Panc1 (cell line): ENCODE measurements around the gene PIP5K1A.

Experiments
- POLR2AphosphoS5 ChIP-seq: IDR thresholded peaks from 2 replicates; pipeline ENCODE4 v1.6.1; 2012; ENCODE audit warnings: mild to moderate bottlenecking, low read depth, low read length, moderate library complexity
- TF ChIP-seq, protein P1 (sequence below): fragments of 450-650 bp; IDR thresholded peaks from 2 replicates; pipeline ENCODE4 v1.5.1; 2017; ENCODE audit warnings: mild to moderate bottlenecking

DNA sequence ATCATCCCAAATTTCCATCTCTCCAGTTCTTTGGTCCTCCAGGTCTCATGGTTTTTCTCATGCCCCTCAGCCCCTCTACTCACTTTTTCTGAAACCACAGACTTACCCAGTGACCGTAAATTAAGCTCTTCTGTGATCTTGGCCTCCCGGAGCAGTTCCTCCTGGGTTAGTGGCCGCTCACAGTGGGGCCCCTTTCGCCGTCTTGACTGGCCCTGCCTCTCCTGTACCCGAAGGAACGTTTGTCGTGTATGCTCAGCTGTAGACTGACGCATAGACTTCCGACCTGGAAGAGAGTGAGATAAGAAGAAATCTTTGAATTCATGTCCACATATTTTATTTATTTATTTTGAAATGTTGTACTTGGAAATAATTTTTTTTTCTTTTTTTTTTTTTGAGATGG is 14.1 kb upstream of the PIP5K1A start:
- TF ChIP-seq, protein P1, sequence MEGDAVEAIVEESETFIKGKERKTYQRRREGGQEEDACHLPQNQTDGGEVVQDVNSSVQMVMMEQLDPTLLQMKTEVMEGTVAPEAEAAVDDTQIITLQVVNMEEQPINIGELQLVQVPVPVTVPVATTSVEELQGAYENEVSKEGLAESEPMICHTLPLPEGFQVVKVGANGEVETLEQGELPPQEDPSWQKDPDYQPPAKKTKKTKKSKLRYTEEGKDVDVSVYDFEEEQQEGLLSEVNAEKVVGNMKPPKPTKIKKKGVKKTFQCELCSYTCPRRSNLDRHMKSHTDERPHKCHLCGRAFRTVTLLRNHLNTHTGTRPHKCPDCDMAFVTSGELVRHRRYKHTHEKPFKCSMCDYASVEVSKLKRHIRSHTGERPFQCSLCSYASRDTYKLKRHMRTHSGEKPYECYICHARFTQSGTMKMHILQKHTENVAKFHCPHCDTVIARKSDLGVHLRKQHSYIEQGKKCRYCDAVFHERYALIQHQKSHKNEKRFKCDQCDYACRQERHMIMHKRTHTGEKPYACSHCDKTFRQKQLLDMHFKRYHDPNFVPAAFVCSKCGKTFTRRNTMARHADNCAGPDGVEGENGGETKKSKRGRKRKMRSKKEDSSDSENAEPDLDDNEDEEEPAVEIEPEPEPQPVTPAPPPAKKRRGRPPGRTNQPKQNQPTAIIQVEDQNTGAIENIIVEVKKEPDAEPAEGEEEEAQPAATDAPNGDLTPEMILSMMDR, result no peak
- TF ChIP-seq POLR2AphosphoS5, result no peak
